HUES6 (cell line): ENCODE data around the gene GRIN1.

Source experiments
- H3K27ac ChIP-seq: 2 replicates; pipeline ENCODE4 v1.7.0; 2013; ENCODE audit warnings: low read depth, mild to moderate bottlenecking, low read length, inconsistent platforms
- H3K27me3 ChIP-seq: 2 replicates; pipeline ENCODE4 v1.6.1; 2013; ENCODE audit warnings: low read length; ENCODE audit not compliant: control insufficient read depth, insufficient read depth
- H3K36me3 ChIP-seq: 2 replicates; pipeline ENCODE4 v1.6.1; 2013; ENCODE audit warnings: low read length; ENCODE audit not compliant: control insufficient read depth, insufficient read depth
- H3K4me1 ChIP-seq: 2 replicates; pipeline ENCODE4 v1.6.1; 2013; ENCODE audit warnings: low read length; ENCODE audit not compliant: control insufficient read depth, insufficient read depth
- H3K4me3 ChIP-seq: 2 replicates; pipeline ENCODE4 v1.5.1; 2013; ENCODE audit warnings: low read depth, low read length
- H3K9ac ChIP-seq: one replicate; pipeline ENCODE4 v1.6.1; 2013; ENCODE audit warnings: mild to moderate bottlenecking, low read length
- H3K9me3 ChIP-seq: 2 replicates; pipeline ENCODE4 v1.6.1; 2013; ENCODE audit warnings: low read depth, low read length; ENCODE audit not compliant: control insufficient read depth, insufficient read depth

GRIN1 gene

GRCh38 chr9:137107312-137107921, 31.5 kb upstream of the GRIN1 start:
- peaks cover 12% of the 10 kb centered on the region for H3K9me3 ChIP-seq
- no peak overlapping the region for H3K9ac ChIP-seq
- H3K27ac ChIP-seq, result no peak overlapping the region
- no peaks in the 10 kb centered on the region for H3K4me1 ChIP-seq
- no peaks in the 10 kb centered on the region for H3K27me3 ChIP-seq
- no peak overlapping the region for H3K4me3 ChIP-seq
- peaks cover 61% of the 10 kb centered on the region for H3K36me3 ChIP-seq

- peaks cover 5% of the 10 kb centered on the region for H3K27me3 ChIP-seq
- peaks cover 6% of the 10 kb centered on the region; the same call in 1 of the 2 replicates for H3K9me3 ChIP-seq
- no peaks in the 10 kb centered on the region for H3K4me1 ChIP-seq
- peaks cover 56% of the 10 kb centered on the region for H3K36me3 ChIP-seq
- H3K27ac ChIP-seq, result no peak overlapping the region
- no peak overlapping the region for H3K9ac ChIP-seq
- H3K4me3 ChIP-seq, result no peak overlapping the region
Measured at GRCh38 chr9:137107982-137108381, 31.0 kb upstream of the GRIN1 start.

- Histone ChIP-seq H3K27me3 (peaks cover 11% of the 10 kb centered on the region), H3K27ac (no peak overlapping the region), H3K9me3 (no peaks in the 10 kb centered on the region), H3K4me3 (no peak overlapping the region), H3K36me3 (peaks cover 48% of the 10 kb centered on the region), H3K4me1 (no peaks in the 10 kb centered on the region), H3K9ac (no peak overlapping the region)
Measured at GRCh38 chr9:137108608-137109249, 30.2 kb upstream of the GRIN1 start.

- Histone ChIP-seq H3K27ac (no peak overlapping the region), H3K9me3 (no peaks in the 10 kb centered on the region), H3K27me3 (peaks cover 13% of the 10 kb centered on the region), H3K9ac (no peak overlapping the region), H3K4me1 (no peaks in the 10 kb centered on the region), H3K36me3 (peaks cover 43% of the 10 kb centered on the region), H3K4me3 (no peak overlapping the region)
Measured at GRCh38 chr9:137109250-137110146, 29.5 kb upstream of the GRIN1 start.

DNA sequence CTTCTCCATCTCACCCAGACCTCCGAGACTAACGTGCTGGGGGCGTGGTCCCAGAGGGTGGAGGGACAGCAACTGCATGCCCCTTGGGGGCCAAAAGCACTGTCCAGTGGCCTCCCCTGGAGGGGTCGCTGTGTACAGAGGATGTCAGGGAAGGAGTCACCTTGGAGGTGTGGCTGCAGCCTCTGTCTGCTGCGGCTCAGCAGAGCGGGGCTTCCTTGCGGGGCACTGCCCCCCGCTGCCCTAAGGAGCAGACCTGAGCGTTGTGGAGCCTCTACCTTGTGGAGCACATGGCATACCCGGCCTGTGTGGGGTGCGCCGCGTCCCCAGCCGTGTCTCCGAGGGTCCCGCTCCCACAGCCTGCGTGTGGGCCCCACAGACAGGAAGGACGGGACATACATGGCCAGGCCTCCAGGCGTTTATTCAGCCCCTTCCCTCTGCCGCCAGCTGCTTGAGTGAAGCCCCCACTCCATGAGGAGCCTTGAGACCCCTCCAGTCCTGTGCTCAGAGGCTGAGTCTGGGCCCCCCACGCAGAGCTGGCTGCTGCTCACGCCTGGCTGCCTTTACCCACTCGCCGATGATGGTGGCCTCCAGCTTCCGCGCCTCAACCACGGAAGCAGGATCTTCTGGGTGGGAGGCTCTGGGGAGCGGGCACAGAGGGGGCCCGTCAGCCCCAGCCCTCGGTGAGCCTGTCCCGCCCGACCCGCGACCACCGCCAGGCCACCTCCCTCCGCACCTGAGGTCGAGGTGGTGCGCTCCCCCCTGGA, 28.6 kb upstream of the GRIN1 start:
- peaks cover 35% of the 10 kb centered on the region for H3K36me3 ChIP-seq
- no peak overlapping the region for H3K4me3 ChIP-seq
- H3K4me1 ChIP-seq, result 0 out of 2 replicates have a peak, but pooled peaks cover 5% of the 10 kb centered on the region
- no peak overlapping the region for H3K27ac ChIP-seq
- no peaks in the 10 kb centered on the region for H3K9me3 ChIP-seq
- H3K9ac ChIP-seq, result no peak overlapping the region
- H3K27me3 ChIP-seq, result peaks cover 22% of the 10 kb centered on the region

DNA sequence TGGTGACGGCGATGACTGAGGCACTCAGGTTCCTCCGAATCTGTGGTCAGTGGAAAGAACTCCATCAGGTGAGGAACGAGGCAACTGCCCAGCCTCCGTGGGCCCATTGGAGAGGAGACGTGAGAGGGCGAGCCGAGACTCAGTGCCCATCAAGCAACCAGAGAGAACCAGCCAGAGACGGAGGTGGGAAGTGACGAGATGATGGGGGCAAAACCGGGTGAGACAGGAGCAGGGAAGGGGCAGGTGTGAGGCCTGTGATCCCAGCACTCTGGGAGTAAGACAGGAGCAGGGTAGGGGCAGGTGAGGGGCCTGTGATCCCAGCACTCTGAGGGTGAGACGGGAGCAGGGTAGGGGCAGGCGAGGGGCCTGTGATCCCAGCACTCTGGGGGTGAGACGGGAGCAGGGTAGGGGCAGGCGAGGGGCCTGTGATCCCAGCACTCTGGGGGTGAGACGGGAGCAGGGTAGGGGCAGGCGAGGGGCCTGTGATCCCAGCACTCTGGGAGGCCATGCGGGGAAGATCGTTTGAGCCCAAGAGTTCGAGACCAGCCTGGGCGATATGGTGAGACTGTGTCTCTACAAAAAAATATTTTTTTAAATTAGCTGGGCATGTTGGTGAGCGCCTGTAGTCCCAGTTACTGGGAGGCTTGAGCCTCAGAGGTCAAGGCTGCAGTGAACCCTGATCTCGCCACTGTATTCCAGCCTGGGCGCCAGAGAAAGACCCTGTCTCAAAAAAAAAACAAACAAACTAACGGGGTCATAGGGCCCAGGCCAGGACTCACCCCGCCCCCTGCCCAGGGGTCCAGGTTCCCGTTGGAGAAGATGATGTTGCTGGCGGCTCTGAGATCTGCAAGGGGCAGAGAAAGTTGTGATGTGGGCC, 27.8 kb upstream of the GRIN1 start:
- Histone ChIP-seq H3K9ac (no peak overlapping the region), H3K27ac (no peak overlapping the region), H3K36me3 (peaks cover 27% of the 10 kb centered on the region), H3K27me3 (peaks cover 30% of the 10 kb centered on the region), H3K4me3 (no peak overlapping the region), H3K9me3 (no peaks in the 10 kb centered on the region), H3K4me1 (0 out of 2 replicates have a peak, but pooled peaks cover 6% of the 10 kb centered on the region)

GRCh38 chr9:137111788-137112563, 27.0 kb upstream of the GRIN1 start:
- H3K9ac ChIP-seq, result no peak overlapping the region
- 0 out of 2 replicates have a peak, but pooled peaks cover 6% of the 10 kb centered on the region for H3K4me1 ChIP-seq
- H3K36me3 ChIP-seq, result peaks cover 21% of the 10 kb centered on the region
- H3K27ac ChIP-seq, result no peak overlapping the region
- H3K27me3 ChIP-seq, result peaks cover 32% of the 10 kb centered on the region
- H3K4me3 ChIP-seq, result no peak overlapping the region
- H3K9me3 ChIP-seq, result no peaks in the 10 kb centered on the region

- H3K27me3 ChIP-seq, result peaks cover 36% of the 10 kb centered on the region
- H3K4me3 ChIP-seq, result no peak overlapping the region
- no peaks in the 10 kb centered on the region for H3K9me3 ChIP-seq
- H3K27ac ChIP-seq, result no peak overlapping the region
- no peak overlapping the region for H3K9ac ChIP-seq
- peaks cover 13% of the 10 kb centered on the region for H3K36me3 ChIP-seq
- H3K4me1 ChIP-seq, result 0 out of 2 replicates have a peak, but pooled peaks cover 6% of the 10 kb centered on the region
Measured at GRCh38 chr9:137112564-137113384, 26.2 kb upstream of the GRIN1 start.
